Lower leg skin (tissue), 4 donors: ENCODE measurements around the gene ELF3. TPM values are rescaled to one million over a fixed set of nuclear protein-coding genes. Genes with fewer than 3 reads are reported as not detected.

Source experiments
- DNase-seq, 2 donors: peaks; one replicate each; pipeline ENCODE4 v3.0.0-alpha.2; 2019; ENCODE audit warnings: low spot score in 2 of 2
- H3K4me3 ChIP-seq: fragments of 200-600 bp; sonication (generic); 2 replicates; pipeline ENCODE4 v1.5.1; 2017; ENCODE audit warnings: mild to moderate bottlenecking, low read depth; ENCODE audit not compliant: poor library complexity, severe bottlenecking
- POLR2A ChIP-seq, 2 donors: fragments of 450-650 bp; IDR thresholded peaks; one replicate each; pipeline ENCODE4 v1.6.1; 2016 to 2017; ENCODE audit warnings: antibody characterized with exemption in 2 of 2, mild to moderate bottlenecking in 1 of 2, moderate library complexity in 1 of 2
- WGBS, 2 donors: methylation state at CpG; one replicate each; pipeline ENCODE4 v1.1.5; 2018; 5-methylcytosine and 5-hydroxymethylcytosine counted together
- intact Hi-C: fragments of 100-400 bp; cut with DNase I; formaldehyde crosslinking; loops from one replicate; pipeline ENCODE4 v1.15.0; 2023; ENCODE audit warnings: low total_unique reads
- total RNA-seq, 4 donors: library from RNA; depleted of rRNA; stranded (reverse); fragments of >200 nt; gene quantifications; one replicate each; pipeline ENCODE4 v1.1.0, GENCODE V29; 2016
- TF ChIP-seq, protein P1 (sequence below), 3 donors: fragments of 450-650 bp; IDR thresholded peaks; one replicate each; pipeline ENCODE4 v1.5.1; 2016; ENCODE audit warnings: antibody characterized with exemption in 3 of 3, mild to moderate bottlenecking in 3 of 3, moderate library complexity in 2 of 3

The ELF3 gene
- total RNA-seq, 4 donors from 2014 or later: 9.8 to 36.4 (median 31.2) TPM

GRCh38 chr1:202014915-202015661 is 4.7 kb downstream of the ELF3 start:
- DNase-seq: no peak
- H3K4me3 ChIP-seq: no peak overlapping the region
- TF ChIP-seq, protein P1, sequence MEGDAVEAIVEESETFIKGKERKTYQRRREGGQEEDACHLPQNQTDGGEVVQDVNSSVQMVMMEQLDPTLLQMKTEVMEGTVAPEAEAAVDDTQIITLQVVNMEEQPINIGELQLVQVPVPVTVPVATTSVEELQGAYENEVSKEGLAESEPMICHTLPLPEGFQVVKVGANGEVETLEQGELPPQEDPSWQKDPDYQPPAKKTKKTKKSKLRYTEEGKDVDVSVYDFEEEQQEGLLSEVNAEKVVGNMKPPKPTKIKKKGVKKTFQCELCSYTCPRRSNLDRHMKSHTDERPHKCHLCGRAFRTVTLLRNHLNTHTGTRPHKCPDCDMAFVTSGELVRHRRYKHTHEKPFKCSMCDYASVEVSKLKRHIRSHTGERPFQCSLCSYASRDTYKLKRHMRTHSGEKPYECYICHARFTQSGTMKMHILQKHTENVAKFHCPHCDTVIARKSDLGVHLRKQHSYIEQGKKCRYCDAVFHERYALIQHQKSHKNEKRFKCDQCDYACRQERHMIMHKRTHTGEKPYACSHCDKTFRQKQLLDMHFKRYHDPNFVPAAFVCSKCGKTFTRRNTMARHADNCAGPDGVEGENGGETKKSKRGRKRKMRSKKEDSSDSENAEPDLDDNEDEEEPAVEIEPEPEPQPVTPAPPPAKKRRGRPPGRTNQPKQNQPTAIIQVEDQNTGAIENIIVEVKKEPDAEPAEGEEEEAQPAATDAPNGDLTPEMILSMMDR (IDR thresholded peaks at IDR 0.05): no peak
- TF ChIP-seq POLR2A (IDR thresholded peaks at IDR 0.05): no peak
- 84 to 91% methylated on average over 17 of the region's 17 CpGs for WGBS, 2 donors
- intact Hi-C loops: no loop called here

GRCh38 chr1:202015662-202015937 is 5.2 kb downstream of the ELF3 start:
- H3K4me3 ChIP-seq: no peak overlapping the region
- intact Hi-C loops: no loop called here
- 77 to 78% methylated on average over 3 of the region's 3 CpGs for WGBS, 2 donors
- TF ChIP-seq, protein P1 (IDR thresholded peaks at IDR 0.05): no peak
- TF ChIP-seq POLR2A (IDR thresholded peaks at IDR 0.05): no peak
- no peak for DNase-seq

DNA sequence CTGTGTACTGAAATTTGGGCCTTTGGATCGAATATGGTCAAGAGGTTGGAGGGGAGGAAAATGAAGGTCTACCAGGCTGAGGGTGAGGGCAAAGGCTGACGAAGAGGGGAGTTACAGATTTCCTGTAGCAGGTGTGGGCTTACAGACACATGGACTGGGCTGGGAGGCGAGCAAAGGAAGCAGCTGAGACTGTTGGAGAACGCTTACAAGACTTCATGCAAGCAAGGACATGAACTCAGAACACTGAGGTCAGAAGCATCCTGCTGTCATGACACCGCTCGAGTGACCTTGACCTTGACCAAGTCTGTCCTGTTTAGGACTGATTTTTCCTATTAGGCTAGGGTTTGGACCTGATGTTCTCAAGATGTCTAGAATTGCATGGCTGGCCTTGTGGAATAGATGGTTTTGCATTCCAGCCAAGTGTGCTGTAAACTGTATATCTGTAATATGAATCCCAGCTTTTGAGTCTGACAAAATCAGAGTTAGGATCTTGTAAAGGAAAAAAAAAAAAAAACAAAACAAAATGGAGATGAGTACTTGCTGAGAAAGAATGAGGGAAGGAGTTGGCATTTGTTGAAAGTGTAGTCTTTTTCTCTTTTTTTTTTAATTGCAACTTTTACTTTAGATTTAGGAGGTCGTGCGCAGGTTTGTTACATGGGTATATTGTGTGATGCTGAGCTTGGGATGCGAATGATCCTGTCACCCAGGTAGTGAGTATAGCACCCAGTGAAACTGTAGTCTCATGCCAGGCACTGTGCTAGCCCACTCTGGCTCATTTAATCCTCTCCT is 5.8 kb downstream of the ELF3 start:
- intact Hi-C loops: no loop called here
- no peak for DNase-seq

GRCh38 chr1:202016811-202017748 is 6.7 kb downstream of the ELF3 start:
- intact Hi-C loops: no loop called here
- no peak for DNase-seq
- TF ChIP-seq, protein P1 (IDR thresholded peaks at IDR 0.05): no peak
- no peak for TF ChIP-seq POLR2A (IDR thresholded peaks at IDR 0.05)
- 85 to 88% methylated on average over 21 of the region's 21 CpGs for WGBS, 2 donors
- H3K4me3 ChIP-seq: no peak overlapping the region

More for the DNA sequence above, 5.8 kb downstream of the ELF3 start:
- WGBS, 2 donors: 87 to 92% methylated on average over 9 of the region's 9 CpGs
- no peak overlapping the region for H3K4me3 ChIP-seq
- TF ChIP-seq, protein P1 (IDR thresholded peaks at IDR 0.05): no peak

- 72 to 86% methylated on average over 11 to 12 of the region's 18 CpGs for WGBS, 2 donors
- no peak for DNase-seq
- intact Hi-C loops: no loop called here
- TF ChIP-seq POLR2A (IDR thresholded peaks at IDR 0.05): no peak
- TF ChIP-seq, protein P1 (IDR thresholded peaks at IDR 0.05): no peak
- no peak overlapping the region for H3K4me3 ChIP-seq
These were observed 7.5 kb downstream of the ELF3 start for GRCh38 chr1:202017749-202018467.
